ENCODE results near the gene FGD4. TPM values are rescaled to one million over a fixed set of nuclear protein-coding genes. Genes with fewer than 3 reads are reported as not detected.

Gene FGD4
- total and polyA plus RNA-seq, 9 of the 15 experiments (the other 6 are each of a cell fraction or from before 2014, with no cell fraction given), result 0.05 to 0.51 (median 0.27) TPM

GRCh38 chr12:32379213-32379612 lies 20.1 kb upstream of the FGD4 start:
- TSS peak; percentile 76 for BruUV-seq (replicated peaks)
- no peaks in the 10 kb centered on the region for H4K20me1 ChIP-seq (replicated peaks; ENCODE audit: control insufficient read depth, insufficient read depth, low read length)
- WGBS (ENCODE audit: insufficient coverage, low coverage, missing lambda C conversion rate), result 34% methylated on average over 10 of the region's 10 CpGs
- peak overlapping the region in 1 of 2 experiments; percentile 33; a peak in 2 of 4 replicates for H3K9ac ChIP-seq (ENCODE audit: insufficient read depth in 1 of 2, low read depth in 2 of 2, low read length in 2 of 2)
- intact Hi-C loops (cut with micrococcal nuclease) (no loop called here), in situ Hi-C loops (cut with MboI) (no loop called here)
- H3K36me3 ChIP-seq (ENCODE audit: control insufficient read depth, insufficient read depth, low read length), result no peaks in the 10 kb centered on the region
- H3K4me2 ChIP-seq (ENCODE audit: insufficient read depth, low read length), result peak overlapping the region; percentile 63
- no peaks in the 10 kb centered on the region for H3K9me3 ChIP-seq (replicated peaks; ENCODE audit: control insufficient read depth, insufficient read depth, low read depth, low read length)
- ChIA-PET CTCF (ENCODE audit: low intra/inter-chr PET ratio) (no interaction called here), POLR2A (interaction anchor here (0.5 to 1.0 kb wide), 2 partner anchors 10 to 859 kb away, joined by 3 read pairs; no protein-coding TSS in a partner anchor)
- peak overlapping the region; percentile 86 for H2AFZ ChIP-seq (ENCODE audit: low read depth, low read length)
- TF ChIP-seq ZNF395 (CRISPR knock-in tag; IDR thresholded peaks at IDR 0.05), result 0 out of 2 replicates have a peak, but pooled peaks have one; percentile 11
- TF ChIP-seq KLF16 (IDR thresholded peaks at IDR 0.05), result no peak
- peak; percentile 53; the same call in 1 of the 2 replicates for TF ChIP-seq ATF3 (IDR thresholded peaks at IDR 0.05)
- no peak for TF ChIP-seq ATF3 (CRISPR knock-in tag; conservative IDR thresholded peaks at IDR 0.05)
- peak; percentile 29; the same call in 1 of the 2 replicates for TF ChIP-seq ATF4 (CRISPR knock-in tag; IDR thresholded peaks at IDR 0.05)
- TF ChIP-seq NCOA2 (IDR thresholded peaks at IDR 0.05; ENCODE audit: partially characterized antibody in 2 of 2), result peak in 1 of 2 experiments; percentile 6
- TF ChIP-seq CEBPG (CRISPR knock-in tag; IDR thresholded peaks at IDR 0.05), result peak; percentile 84
- TF ChIP-seq CEBPG (tag; conservative IDR thresholded peaks at IDR 0.05 in 1 of 2, IDR thresholded peaks at IDR 0.05 in 1 of 2), result peak in 1 of 2 experiments; percentile 85; a peak in 2 of 4 replicates
- TF ChIP-seq IRF9 (tag; IDR thresholded peaks at IDR 0.05), result no peak
- TF ChIP-seq CBX8 (IDR thresholded peaks at IDR 0.05; ENCODE audit: borderline replicate concordance, extremely low read depth, low read depth, low read length, poor library complexity, severe bottlenecking), result peak; percentile 49
- TF ChIP-seq CEBPB (tag; IDR thresholded peaks at IDR 0.05), result peak; percentile 63
- FAIRE-seq (no peak), ATAC-seq (peak; percentile 72), DNase-seq (ENCODE audit: extremely low read depth in 1 of 4, low spot score in 3 of 4) (no peak)
- peaks cover 0 to 5% of the 10 kb centered on the region in 2 experiments; a peak in 2 of 5 replicates for H3K27me3 ChIP-seq (ENCODE audit: control insufficient read depth in 2 of 2, insufficient read depth in 2 of 2, low read length in 2 of 2)
- H3K27ac ChIP-seq (ENCODE audit: extremely low read depth, low read depth, low read length), result peak overlapping the region; percentile 37
- no peak overlapping the region for H3K4me3 ChIP-seq
- peaks cover 0 to 4% of the 10 kb centered on the region in 2 experiments; a peak in 1 of 5 replicates for H3K4me1 ChIP-seq (replicated peaks in 1 of 2; ENCODE audit: control insufficient read depth in 2 of 2, insufficient read depth in 2 of 2, low read length in 2 of 2)
- no peaks in the 10 kb centered on the region for H3K9me1 ChIP-seq (ENCODE audit: control insufficient read depth, insufficient read depth, low read length)
- H3K79me2 ChIP-seq (ENCODE audit: control insufficient read depth, insufficient read depth, low read length), result no peaks in the 10 kb centered on the region

Measured in K562 (cell line).